ENCODE data around the gene PNPLA1.

PNPLA1 gene

GRCh38 chr6:36340618-36341454, 71.0 kb downstream of the PNPLA1 start:
- Mint-ChIP-seq H3K9me3 (no peaks in the 10 kb centered on the region), H3K27ac (peak overlapping the region; percentile 87), H3K27me3 (peaks cover 8% of the 10 kb centered on the region), H3K4me3 (peak overlapping the region; percentile 75), H3K36me3 (no peaks in the 10 kb centered on the region), H3K4me1 (peaks cover 27% of the 10 kb centered on the region)
- ATAC-seq = peak; percentile 84

- no peak for ATAC-seq
- H3K36me3 Mint-ChIP-seq = no peaks in the 10 kb centered on the region
- H3K27me3 Mint-ChIP-seq = peaks cover 8% of the 10 kb centered on the region
- H3K27ac Mint-ChIP-seq = no peak overlapping the region
- H3K4me3 Mint-ChIP-seq = no peak overlapping the region
- H3K4me1 Mint-ChIP-seq = peaks cover 14% of the 10 kb centered on the region
- H3K9me3 Mint-ChIP-seq = no peaks in the 10 kb centered on the region
Observed at GRCh38 chr6:36343109-36343680, 73.3 kb downstream of the PNPLA1 start.

- Mint-ChIP-seq H3K4me1 (peaks cover 8% of the 10 kb centered on the region), H3K27me3 (peaks cover 3% of the 10 kb centered on the region)
Observed at GRCh38 chr6:36345681-36346466, 76.0 kb downstream of the PNPLA1 start.

GRCh38 chr6:36346486-36347273, 76.8 kb downstream of the PNPLA1 start:
- Mint-ChIP-seq H3K4me3 (no peak overlapping the region), H3K27me3 (no peaks in the 10 kb centered on the region), H3K9me3 (no peaks in the 10 kb centered on the region), H3K4me1 (peaks cover 5% of the 10 kb centered on the region), H3K36me3 (no peaks in the 10 kb centered on the region), H3K27ac (no peak overlapping the region)
- ATAC-seq = no peak

More at GRCh38 chr6:36345681-36346466, 76.0 kb downstream of the PNPLA1 start:
- ATAC-seq = no peak
- Mint-ChIP-seq H3K27ac (no peak overlapping the region), H3K4me3 (no peak overlapping the region), H3K36me3 (no peaks in the 10 kb centered on the region), H3K9me3 (no peaks in the 10 kb centered on the region)

- Mint-ChIP-seq H3K36me3 (no peaks in the 10 kb centered on the region), H3K27ac (no peak overlapping the region), H3K9me3 (no peaks in the 10 kb centered on the region), H3K27me3 (no peaks in the 10 kb centered on the region), H3K4me3 (no peak overlapping the region), H3K4me1 (peaks cover 5% of the 10 kb centered on the region)
- ATAC-seq = no peak
Observed at GRCh38 chr6:36347621-36348020, 77.8 kb downstream of the PNPLA1 start.

GRCh38 chr6:36349240-36349639, 79.4 kb downstream of the PNPLA1 start:
- peaks cover 5% of the 10 kb centered on the region for H3K4me1 Mint-ChIP-seq
- no peaks in the 10 kb centered on the region for H3K9me3 Mint-ChIP-seq
- H3K4me3 Mint-ChIP-seq = no peak overlapping the region
- peak overlapping the region; percentile 15 for H3K27ac Mint-ChIP-seq
- H3K36me3 Mint-ChIP-seq = no peaks in the 10 kb centered on the region
- ATAC-seq = no peak
- H3K27me3 Mint-ChIP-seq = peaks cover 8% of the 10 kb centered on the region

GRCh38 chr6:36350082-36350481, 80.2 kb downstream of the PNPLA1 start:
- Mint-ChIP-seq H3K27ac (peak overlapping the region; percentile 15), H3K36me3 (no peaks in the 10 kb centered on the region), H3K4me3 (no peak overlapping the region), H3K27me3 (peaks cover 8% of the 10 kb centered on the region), H3K4me1 (peaks cover 5% of the 10 kb centered on the region), H3K9me3 (no peaks in the 10 kb centered on the region)
- ATAC-seq = no peak

- H3K9me3 Mint-ChIP-seq = no peaks in the 10 kb centered on the region
- peaks cover 8% of the 10 kb centered on the region for H3K27me3 Mint-ChIP-seq
- H3K36me3 Mint-ChIP-seq = no peaks in the 10 kb centered on the region
- H3K4me3 Mint-ChIP-seq = no peak overlapping the region
- peaks cover 12% of the 10 kb centered on the region for H3K4me1 Mint-ChIP-seq
- H3K27ac Mint-ChIP-seq = no peak overlapping the region
- ATAC-seq = no peak
Observed at GRCh38 chr6:36350681-36351571, 81.1 kb downstream of the PNPLA1 start.

GRCh38 chr6:36352477-36353157, 82.8 kb downstream of the PNPLA1 start:
- H3K9me3 Mint-ChIP-seq = no peaks in the 10 kb centered on the region
- no peaks in the 10 kb centered on the region for H3K36me3 Mint-ChIP-seq
- no peak overlapping the region for H3K27ac Mint-ChIP-seq
- ATAC-seq = no peak
- H3K4me3 Mint-ChIP-seq = no peak overlapping the region
- peaks cover 8% of the 10 kb centered on the region for H3K27me3 Mint-ChIP-seq
- H3K4me1 Mint-ChIP-seq = peaks cover 14% of the 10 kb centered on the region

GRCh38 chr6:36353411-36353915, 83.6 kb downstream of the PNPLA1 start:
- no peaks in the 10 kb centered on the region for H3K9me3 Mint-ChIP-seq
- no peak overlapping the region for H3K27ac Mint-ChIP-seq
- no peak overlapping the region for H3K4me3 Mint-ChIP-seq
- H3K36me3 Mint-ChIP-seq = no peaks in the 10 kb centered on the region
- peaks cover 8% of the 10 kb centered on the region for H3K27me3 Mint-ChIP-seq
- no peak for ATAC-seq
- peaks cover 22% of the 10 kb centered on the region for H3K4me1 Mint-ChIP-seq

- no peak overlapping the region for H3K4me3 Mint-ChIP-seq
- peaks cover 8% of the 10 kb centered on the region for H3K27me3 Mint-ChIP-seq
- no peaks in the 10 kb centered on the region for H3K36me3 Mint-ChIP-seq
- ATAC-seq = peak; percentile 16
- no peaks in the 10 kb centered on the region for H3K9me3 Mint-ChIP-seq
- peaks cover 35% of the 10 kb centered on the region for H3K4me1 Mint-ChIP-seq
- H3K27ac Mint-ChIP-seq = peak overlapping the region; percentile 56
Observed at GRCh38 chr6:36355819-36356218, 86.0 kb downstream of the PNPLA1 start.

- Mint-ChIP-seq H3K27ac (peak overlapping the region; percentile 36), H3K9me3 (no peaks in the 10 kb centered on the region), H3K36me3 (no peaks in the 10 kb centered on the region), H3K27me3 (peaks cover 8% of the 10 kb centered on the region), H3K4me3 (no peak overlapping the region), H3K4me1 (peaks cover 43% of the 10 kb centered on the region)
- no peak for ATAC-seq
Observed at GRCh38 chr6:36357872-36358225, 88.0 kb downstream of the PNPLA1 start.
